ENCODE data around the gene EIF5B.
A peak's percentile ranks its signal among the peaks of the same experiment; 100 is the strongest.

The EIF5B gene

GRCh38 chr2:99395589-99396130 lies 58.5 kb downstream of the EIF5B start:
- no peak overlapping the region for H2AFZ ChIP-seq (ENCODE audit: low read length, unreplicated experiment)
- no peak overlapping the region for H3K4me3 ChIP-seq (ENCODE audit: low read depth, low read length)
- H3K27ac ChIP-seq (ENCODE audit: low read depth, low read length): no peak overlapping the region
- H3K27me3 ChIP-seq (ENCODE audit: insufficient read depth, low read length): no peaks in the 10 kb centered on the region
- H3K79me2 ChIP-seq (ENCODE audit: control insufficient read depth, insufficient read depth, low read length, unreplicated experiment): no peaks in the 10 kb centered on the region
- no peaks in the 10 kb centered on the region for H3K4me1 ChIP-seq (ENCODE audit: control insufficient read depth, insufficient read depth, low read length, unreplicated experiment)
- H3K36me3 ChIP-seq (ENCODE audit: insufficient read depth, low read length): peaks cover 53% of the 10 kb centered on the region

GRCh38 chr2:99397266-99397920 lies 60.2 kb downstream of the EIF5B start:
- Histone ChIP-seq H3K36me3 (ENCODE audit: insufficient read depth, low read length) (peaks cover 54% of the 10 kb centered on the region), H3K4me1 (ENCODE audit: control insufficient read depth, insufficient read depth, low read length, unreplicated experiment) (no peaks in the 10 kb centered on the region)

GRCh38 chr2:99398303-99398702 lies 61.1 kb downstream of the EIF5B start:
- Histone ChIP-seq H3K36me3 (ENCODE audit: insufficient read depth, low read length) (peaks cover 59% of the 10 kb centered on the region), H3K4me1 (ENCODE audit: control insufficient read depth, insufficient read depth, low read length, unreplicated experiment) (peaks cover 9% of the 10 kb centered on the region), H3K27ac (ENCODE audit: low read depth, low read length) (no peak overlapping the region), H3K79me2 (ENCODE audit: control insufficient read depth, insufficient read depth, low read length, unreplicated experiment) (no peaks in the 10 kb centered on the region), H2AFZ (ENCODE audit: low read length, unreplicated experiment) (no peak overlapping the region), H3K27me3 (ENCODE audit: insufficient read depth, low read length) (no peaks in the 10 kb centered on the region), H3K4me3 (ENCODE audit: low read depth, low read length) (no peak overlapping the region)

More at GRCh38 chr2:99397266-99397920, 60.2 kb downstream of the EIF5B start:
- Histone ChIP-seq H2AFZ (ENCODE audit: low read length, unreplicated experiment) (no peak overlapping the region), H3K27me3 (ENCODE audit: insufficient read depth, low read length) (no peaks in the 10 kb centered on the region), H3K27ac (ENCODE audit: low read depth, low read length) (no peak overlapping the region), H3K4me3 (ENCODE audit: low read depth, low read length) (no peak overlapping the region), H3K79me2 (ENCODE audit: control insufficient read depth, insufficient read depth, low read length, unreplicated experiment) (no peaks in the 10 kb centered on the region)

- Histone ChIP-seq H3K36me3 (ENCODE audit: insufficient read depth, low read length) (peaks cover 58% of the 10 kb centered on the region), H2AFZ (ENCODE audit: low read length, unreplicated experiment) (no peak overlapping the region), H3K4me3 (ENCODE audit: low read depth, low read length) (no peak overlapping the region), H3K27me3 (ENCODE audit: insufficient read depth, low read length) (no peaks in the 10 kb centered on the region), H3K79me2 (ENCODE audit: control insufficient read depth, insufficient read depth, low read length, unreplicated experiment) (no peaks in the 10 kb centered on the region), H3K27ac (ENCODE audit: low read depth, low read length) (no peak overlapping the region), H3K4me1 (ENCODE audit: control insufficient read depth, insufficient read depth, low read length, unreplicated experiment) (peaks cover 13% of the 10 kb centered on the region)
These were observed 61.9 kb downstream of the EIF5B start for GRCh38 chr2:99399063-99399462.

- H2AFZ ChIP-seq (ENCODE audit: low read length, unreplicated experiment): no peak overlapping the region
- no peak overlapping the region for H3K4me3 ChIP-seq (ENCODE audit: low read depth, low read length)
- H3K27me3 ChIP-seq (ENCODE audit: insufficient read depth, low read length): no peaks in the 10 kb centered on the region
- H3K27ac ChIP-seq (ENCODE audit: low read depth, low read length): no peak overlapping the region
- H3K79me2 ChIP-seq (ENCODE audit: control insufficient read depth, insufficient read depth, low read length, unreplicated experiment): no peaks in the 10 kb centered on the region
- H3K36me3 ChIP-seq (ENCODE audit: insufficient read depth, low read length): peaks cover 58% of the 10 kb centered on the region
- H3K4me1 ChIP-seq (ENCODE audit: control insufficient read depth, insufficient read depth, low read length, unreplicated experiment): peaks cover 13% of the 10 kb centered on the region
These were observed 62.6 kb downstream of the EIF5B start for GRCh38 chr2:99399795-99400194.

- Histone ChIP-seq H3K27ac (ENCODE audit: low read depth, low read length) (no peak overlapping the region), H3K4me3 (ENCODE audit: low read depth, low read length) (no peak overlapping the region), H3K36me3 (ENCODE audit: insufficient read depth, low read length) (peaks cover 59% of the 10 kb centered on the region), H3K79me2 (ENCODE audit: control insufficient read depth, insufficient read depth, low read length, unreplicated experiment) (no peaks in the 10 kb centered on the region), H3K4me1 (ENCODE audit: control insufficient read depth, insufficient read depth, low read length, unreplicated experiment) (peaks cover 13% of the 10 kb centered on the region), H3K27me3 (ENCODE audit: insufficient read depth, low read length) (no peaks in the 10 kb centered on the region), H2AFZ (ENCODE audit: low read length, unreplicated experiment) (no peak overlapping the region)
These were observed 64.7 kb downstream of the EIF5B start for GRCh38 chr2:99401841-99402240.

GRCh38 chr2:99403084-99403483 lies 65.9 kb downstream of the EIF5B start:
- H3K27ac ChIP-seq (ENCODE audit: low read depth, low read length): peak overlapping the region; percentile 7; the same call in 1 of the 2 replicates
- H3K27me3 ChIP-seq (ENCODE audit: insufficient read depth, low read length): no peaks in the 10 kb centered on the region
- peaks cover 57% of the 10 kb centered on the region for H3K36me3 ChIP-seq (ENCODE audit: insufficient read depth, low read length)
- no peak overlapping the region for H2AFZ ChIP-seq (ENCODE audit: low read length, unreplicated experiment)
- peaks cover 13% of the 10 kb centered on the region for H3K4me1 ChIP-seq (ENCODE audit: control insufficient read depth, insufficient read depth, low read length, unreplicated experiment)
- no peak overlapping the region for H3K4me3 ChIP-seq (ENCODE audit: low read depth, low read length)
- no peaks in the 10 kb centered on the region for H3K79me2 ChIP-seq (ENCODE audit: control insufficient read depth, insufficient read depth, low read length, unreplicated experiment)

GRCh38 chr2:99403524-99403923 lies 66.3 kb downstream of the EIF5B start:
- H3K4me1 ChIP-seq (ENCODE audit: control insufficient read depth, insufficient read depth, low read length, unreplicated experiment): peaks cover 13% of the 10 kb centered on the region
- H3K79me2 ChIP-seq (ENCODE audit: control insufficient read depth, insufficient read depth, low read length, unreplicated experiment): no peaks in the 10 kb centered on the region
- no peak overlapping the region for H3K4me3 ChIP-seq (ENCODE audit: low read depth, low read length)
- peaks cover 56% of the 10 kb centered on the region for H3K36me3 ChIP-seq (ENCODE audit: insufficient read depth, low read length)
- no peaks in the 10 kb centered on the region for H3K27me3 ChIP-seq (ENCODE audit: insufficient read depth, low read length)
- peak overlapping the region; percentile 7; the same call in 1 of the 2 replicates for H3K27ac ChIP-seq (ENCODE audit: low read depth, low read length)
- H2AFZ ChIP-seq (ENCODE audit: low read length, unreplicated experiment): no peak overlapping the region

- H3K79me2 ChIP-seq (ENCODE audit: control insufficient read depth, insufficient read depth, low read length, unreplicated experiment): no peaks in the 10 kb centered on the region
- H3K4me3 ChIP-seq (ENCODE audit: low read depth, low read length): no peak overlapping the region
- H2AFZ ChIP-seq (ENCODE audit: low read length, unreplicated experiment): no peak overlapping the region
- H3K36me3 ChIP-seq (ENCODE audit: insufficient read depth, low read length): peaks cover 51% of the 10 kb centered on the region
- no peaks in the 10 kb centered on the region for H3K27me3 ChIP-seq (ENCODE audit: insufficient read depth, low read length)
- H3K4me1 ChIP-seq (ENCODE audit: control insufficient read depth, insufficient read depth, low read length, unreplicated experiment): peaks cover 13% of the 10 kb centered on the region
- H3K27ac ChIP-seq (ENCODE audit: low read depth, low read length): no peak overlapping the region
These were observed 67.0 kb downstream of the EIF5B start for GRCh38 chr2:99404039-99404796.

GRCh38 chr2:99404797-99405669 lies 67.8 kb downstream of the EIF5B start:
- Histone ChIP-seq H3K27ac (ENCODE audit: low read depth, low read length) (no peak overlapping the region), H3K4me1 (ENCODE audit: control insufficient read depth, insufficient read depth, low read length, unreplicated experiment) (peaks cover 13% of the 10 kb centered on the region), H2AFZ (ENCODE audit: low read length, unreplicated experiment) (no peak overlapping the region), H3K27me3 (ENCODE audit: insufficient read depth, low read length) (no peaks in the 10 kb centered on the region), H3K79me2 (ENCODE audit: control insufficient read depth, insufficient read depth, low read length, unreplicated experiment) (no peaks in the 10 kb centered on the region), H3K36me3 (ENCODE audit: insufficient read depth, low read length) (peaks cover 45% of the 10 kb centered on the region), H3K4me3 (ENCODE audit: low read depth, low read length) (no peak overlapping the region)

Measured in ACC112 (cell line).